B cell (primary cell): ENCODE measurements around the gene MRPL55. TPM values are rescaled to one million over a fixed set of nuclear protein-coding genes. Genes with fewer than 3 reads are reported as not detected.

ENCODE experiments used
- ATAC-seq: fragments of 200-7000 bp; cut with Tn5 transposase; one replicate; pipeline ENCODE4 v1.10.0; 2021; ENCODE audit warnings: low read depth, mild to moderate bottlenecking, moderate number of reproducible peaks, moderate library complexity
- CTCF ChIA-PET: fragments of 350-600 bp; sonication (Branson Sonifier 250); formaldehyde crosslinking; loops from one replicate; lab custom pipeline; 2021; ENCODE audit warnings: antibody characterized with exemption, inconsistent platforms; lab: Charles Lee
- POLR2A ChIA-PET: fragments of 350-600 bp; sonication (Branson Sonifier 250); formaldehyde crosslinking; loops from one replicate; lab custom pipeline; 2021; ENCODE audit warnings: antibody characterized with exemption; lab: Charles Lee
- DNase-seq: peaks from one replicate; pipeline ENCODE4 v3.0.0; 2013
- H2AFZ ChIP-seq: 2 replicates; pipeline ENCODE4 v1.6.1; 2012; ENCODE audit warnings: mild to moderate bottlenecking, low read depth, low read length; ENCODE audit not compliant: insufficient read depth, poor library complexity, severe bottlenecking
- H3K27ac ChIP-seq, 2 donors: 1 replicate in 1 of 2; 2 replicates in 1 of 2; pipeline ENCODE4 v1.5.1; 2012 to 2013; ENCODE audit warnings: low read length in 2 of 2, mild to moderate bottlenecking in 2 of 2, moderate library complexity in 1 of 2
- H3K27me3 ChIP-seq, 4 experiments: fragments of 200-600 bp in 1 of 4; sonication (generic) in 1 of 4; replicated peaks in 1 of 4; 1 replicate in 2 of 4; 2 replicates in 2 of 4; pipeline versions ENCODE4 v1.6.1 to v1.7.0; 2013 to 2016; ENCODE audit warnings: low read length in 3 of 4, mild to moderate bottlenecking in 2 of 4, mixed read lengths in 1 of 4, moderate library complexity in 1 of 4; ENCODE audit not compliant: insufficient read depth in 4 of 4, control insufficient read depth in 3 of 4; ENCODE audit errors: control extremely low read depth in 1 of 4
- H3K36me3 ChIP-seq, 2 experiments: replicated peaks in 1 of 2; 1 replicate in 1 of 2; 2 replicates in 1 of 2; pipeline versions ENCODE4 v1.6.1 to v1.7.1; 2013; ENCODE audit warnings: low read length in 1 of 2; ENCODE audit not compliant: insufficient read depth in 2 of 2, control insufficient read depth in 1 of 2; ENCODE audit errors: control extremely low read depth in 1 of 2, extremely low read depth in 1 of 2
- H3K4me1 ChIP-seq, 2 donors: fragments of 200-600 bp in 1 of 2; sonication (generic) in 1 of 2; 1 replicate in 1 of 2; 2 replicates in 1 of 2; pipeline versions ENCODE4 v1.5.1 to v1.6.1; 2013 to 2017; ENCODE audit warnings: low read length in 2 of 2; ENCODE audit not compliant: control insufficient read depth in 2 of 2, insufficient read depth in 2 of 2
- H3K4me2 ChIP-seq: replicated peaks from 2 replicates; pipeline ENCODE3; 2012; ENCODE audit warnings: mild to moderate bottlenecking, low read depth, low read length; ENCODE audit not compliant: poor library complexity, severe bottlenecking
- H3K4me3 ChIP-seq, 5 experiments: fragments of 200-600 bp in 1 of 5; sonication (generic) in 1 of 5; 1 replicate in 3 of 5; 2 replicates in 2 of 5; pipeline versions ENCODE4 v1.5.1 to v1.7.0; 2011 to 2016; ENCODE audit warnings: low read length in 4 of 5, mild to moderate bottlenecking in 4 of 5, low read depth in 2 of 5, control low read depth in 1 of 5, moderate library complexity in 1 of 5; ENCODE audit not compliant: insufficient read depth in 1 of 5; ENCODE audit errors: control extremely low read depth in 1 of 5, extremely low read depth in 1 of 5
- H3K79me2 ChIP-seq: fragments of 200-600 bp; sonication (generic); one replicate; pipeline ENCODE4 v1.6.0; 2016; ENCODE audit warnings: low read length; ENCODE audit not compliant: control insufficient read depth, insufficient read depth
- H3K9ac ChIP-seq: fragments of 200-600 bp; sonication (generic); 2 replicates; pipeline ENCODE4 v1.6.1; 2017; ENCODE audit warnings: mild to moderate bottlenecking, low read length, moderate library complexity
- H3K9me3 ChIP-seq, 3 donors: one replicate each; pipeline versions ENCODE4 v1.6.1 to v1.7.1; 2013; ENCODE audit warnings: low read length in 2 of 3; ENCODE audit not compliant: control insufficient read depth in 2 of 3, insufficient read depth in 1 of 3; ENCODE audit errors: control extremely low read depth in 1 of 3
- H4K20me1 ChIP-seq: 2 replicates; pipeline ENCODE4 v1.6.0; 2012; ENCODE audit warnings: mild to moderate bottlenecking, low read length; ENCODE audit not compliant: insufficient read depth, control insufficient read depth, poor library complexity, severe bottlenecking
- H3K27ac Mint-ChIP-seq: one replicate; pipeline ENCODE4 v1.8.0; 2021; ENCODE audit warnings: mixed read lengths
- H3K27me3 Mint-ChIP-seq: one replicate; pipeline ENCODE4 v1.8.0; 2021; ENCODE audit warnings: mixed read lengths
- H3K4me1 Mint-ChIP-seq: one replicate; pipeline ENCODE4 v1.8.0; 2021; ENCODE audit warnings: mixed read lengths
- H3K4me3 Mint-ChIP-seq: one replicate; pipeline ENCODE4 v1.8.0; 2021; ENCODE audit warnings: mixed read lengths
- H3K9me3 Mint-ChIP-seq: one replicate; pipeline ENCODE4 v1.8.0; 2022; ENCODE audit warnings: mixed read lengths; ENCODE audit not compliant: insufficient read depth
- CTCF ChIP-seq: fragments of 200-600 bp; IDR thresholded peaks from one replicate; pipeline ENCODE4 v1.8.0; 2022; ENCODE audit warnings: antibody characterized with exemption, mild to moderate bottlenecking
- EZH2 ChIP-seq: IDR thresholded peaks from 2 replicates; pipeline ENCODE4 v1.6.1; 2012; ENCODE audit warnings: borderline replicate concordance, low read depth, mild to moderate bottlenecking, moderate library complexity, low read length; ENCODE audit not compliant: insufficient read depth, poor library complexity, severe bottlenecking
- WGBS: methylation state at CpG from one replicate; pipeline ENCODE4 v1.1.5; 2013; ENCODE audit warnings: missing lambda C conversion rate; ENCODE audit not compliant: insufficient coverage; 5-methylcytosine and 5-hydroxymethylcytosine counted together
- intact Hi-C: fragments of 100-400 bp; cut with micrococcal nuclease; formaldehyde crosslinking; loops from one replicate; pipeline ENCODE4 v1.10.0; 2022
- polyA plus RNA-seq: library from polyadenylated mRNA; depleted of rRNA; stranded (reverse); fragments of >200 nt; gene quantifications from 2 replicates; pipeline ENCODE4 v1.2.3, GENCODE V29; 2012
- total RNA-seq, 2 donors: library from RNA; stranded (reverse); fragments of 120-200 nt in 1 of 2; gene quantifications; 1 replicate in 1 of 2; 2 replicates in 1 of 2; pipeline versions ENCODE4 v1.2.3 to v1.2.4, GENCODE V29; 2013 to 2022

MRPL55 gene
- total and polyA plus RNA-seq, 2 donors (not counting 1 experiment from before 2014, with no cell fraction given): 38.9 to 297 TPM

- H3K27ac ChIP-seq: no peak overlapping the region
- peaks cover 0 to 30% (median 8%) of the 10 kb centered on the region in 3 donors for H3K9me3 ChIP-seq
- peaks cover 96% of the 10 kb centered on the region for H4K20me1 ChIP-seq
- WGBS: 98% methylated on average over 27 of the region's 34 CpGs
- TF ChIP-seq EZH2 (no peak), CTCF (no peak)
- peak overlapping the region; percentile 46 for H3K27ac Mint-ChIP-seq
- H3K27me3 ChIP-seq: no peaks in the 10 kb centered on the region
- H3K36me3 ChIP-seq: peaks cover 4 to 60% of the 10 kb centered on the region in 2 experiments
- no peak overlapping the region for H2AFZ ChIP-seq
- ChIA-PET CTCF (no interaction called here), POLR2A (interaction anchor here (0.7 kb wide), 1 partner anchor 42 kb away, joined by 3 read pairs; no protein-coding TSS in a partner anchor)
- H3K4me2 ChIP-seq: no peak overlapping the region
- ATAC-seq: no peak
- H3K4me1 ChIP-seq: peaks cover 9 to 11% of the 10 kb centered on the region in 2 donors
- peaks cover 48% of the 10 kb centered on the region for H3K79me2 ChIP-seq
- intact Hi-C loops: no loop called here
- H3K4me3 ChIP-seq: no peak overlapping the region
- no peaks in the 10 kb centered on the region for H3K27me3 Mint-ChIP-seq
- H3K9me3 Mint-ChIP-seq: peaks cover 4% of the 10 kb centered on the region
- no peak overlapping the region for H3K9ac ChIP-seq
- no peak for DNase-seq
- no peak overlapping the region for H3K4me3 Mint-ChIP-seq
- peaks cover 20% of the 10 kb centered on the region for H3K4me1 Mint-ChIP-seq
Observed at GRCh38 chr1:228097333-228098081, 11.6 kb downstream of the MRPL55 start.
